Keratinocyte (primary cell): ENCODE data around the gene TP53I13. TPM values are rescaled to one million over a fixed set of nuclear protein-coding genes. Genes with fewer than 3 reads are reported as not detected.
A peak's percentile ranks its signal among the peaks of the same experiment; 100 is the strongest.

ENCODE experiments used
- DNase-seq: peaks from one replicate; pipeline ENCODE4 v3.0.0-alpha.2; 2011; ENCODE audit warnings: low read depth, missing footprints, low spot score
- FAIRE-seq: peaks from 2 replicates; lab custom pipeline; 2011; peaks lifted over from hg19 to GRCh38; lab: Jason Lieb, UNC
- H2AFZ ChIP-seq: 2 replicates; pipeline ENCODE4 v1.6.0; 2012; ENCODE audit warnings: low read length, control low read depth, inconsistent platforms; ENCODE audit not compliant: control insufficient read depth
- H3K27ac ChIP-seq: 2 replicates; pipeline ENCODE4 v1.5.1; 2011; ENCODE audit warnings: low read length; ENCODE audit not compliant: control insufficient read depth, insufficient read depth
- H3K27me3 ChIP-seq: 3 replicates; pipeline ENCODE4 v1.6.0; 2011; ENCODE audit warnings: low read length; ENCODE audit not compliant: control insufficient read depth, insufficient read depth; ENCODE audit errors: extremely low read depth
- H3K36me3 ChIP-seq, 2 experiments: 2 replicates in 1 of 2; 3 replicates in 1 of 2; pipeline ENCODE4 v1.5.1; 2011; ENCODE audit warnings: low read length in 2 of 2, mild to moderate bottlenecking in 1 of 2; ENCODE audit not compliant: control insufficient read depth in 2 of 2, insufficient read depth in 2 of 2; ENCODE audit errors: extremely low read depth in 1 of 2
- H3K4me1 ChIP-seq: 3 replicates; pipeline ENCODE4 v1.5.1; 2011; ENCODE audit warnings: low read length; ENCODE audit not compliant: control insufficient read depth, insufficient read depth; ENCODE audit errors: extremely low read depth
- H3K4me2 ChIP-seq: 3 replicates; pipeline ENCODE4 v1.6.0; 2011; ENCODE audit warnings: low read depth, low read length; ENCODE audit not compliant: control insufficient read depth, insufficient read depth; ENCODE audit errors: extremely low read depth
- H3K4me3 ChIP-seq, 3 experiments: fragments of 200-600 bp in 1 of 3; sonication (generic) in 1 of 3; 2 replicates in 2 of 3; 3 replicates in 1 of 3; pipeline ENCODE4 v1.5.1; 2011 to 2016; ENCODE audit warnings: low read length in 3 of 3, mild to moderate bottlenecking in 3 of 3, control low read depth in 2 of 3, inconsistent platforms in 1 of 3, low read depth in 1 of 3, mixed read lengths in 1 of 3, mixed run types in 1 of 3, moderate library complexity in 1 of 3; ENCODE audit not compliant: control insufficient read depth in 2 of 3, insufficient read depth in 2 of 3; ENCODE audit errors: extremely low read depth in 1 of 3
- H3K79me2 ChIP-seq: 2 replicates; pipeline ENCODE4 v1.6.0; 2012; ENCODE audit warnings: low read length; ENCODE audit not compliant: control insufficient read depth, insufficient read depth
- H3K9ac ChIP-seq: 3 replicates; pipeline ENCODE4 v1.6.0; 2011; ENCODE audit warnings: low read length; ENCODE audit not compliant: control insufficient read depth, insufficient read depth; ENCODE audit errors: extremely low read depth
- H3K9me1 ChIP-seq: 3 replicates; pipeline ENCODE4 v1.6.0; 2011; ENCODE audit warnings: low read length; ENCODE audit not compliant: control insufficient read depth, insufficient read depth; ENCODE audit errors: extremely low read depth
- H3K9me3 ChIP-seq: 2 replicates; pipeline ENCODE4 v1.5.1; 2012; ENCODE audit warnings: low read depth, low read length; ENCODE audit not compliant: control insufficient read depth
- H4K20me1 ChIP-seq: 3 replicates; pipeline ENCODE4 v1.6.0; 2011; ENCODE audit warnings: low read length; ENCODE audit not compliant: control insufficient read depth, insufficient read depth; ENCODE audit errors: extremely low read depth
- EZH2 ChIP-seq: IDR thresholded peaks from one replicate; pipeline ENCODE4 v1.6.1; 2012; ENCODE audit warnings: inconsistent platforms, mild to moderate bottlenecking, low read length, moderate library complexity
- dilution Hi-C: fragments of 300-500 bp; cut with MboI; formaldehyde crosslinking; loops from one replicate; pipeline ENCODE4 v1.7.0; 2020; ENCODE audit warnings: low sequenced_read_pairs; ENCODE audit not compliant: extremely low pct_ligation_motif_present
- polyA plus RNA-seq, 5 experiments: library from polyadenylated mRNA; depleted of rRNA in 3 of 5; stranded (reverse) in 3 of 5; stranded (forward) in 1 of 5; unstranded in 1 of 5; fragments of >200 nt; gene quantifications; 1 replicate in 1 of 5; 2 replicates in 3 of 5; 3 replicates in 1 of 5; pipeline versions ENCODE4 v1.2.1 to v1.2.3, GENCODE V29; 2011 to 2012; ENCODE audit warnings: missing spikeins in 2 of 5, low read depth in 1 of 5, low replicate concordance in 1 of 5
- TF ChIP-seq, protein P1 (sequence below), 3 experiments: IDR thresholded peaks in 1 of 3; conservative IDR thresholded peaks in 1 of 3; optimal IDR thresholded peaks in 1 of 3; 2 replicates in 2 of 3; 3 replicates in 1 of 3; pipeline versions ENCODE3 to v1.5.1; 2011; ENCODE audit warnings: low read length in 3 of 3, mild to moderate bottlenecking in 3 of 3, moderate library complexity in 2 of 3, control low read depth in 1 of 3, inconsistent platforms in 1 of 3; ENCODE audit not compliant: insufficient read depth in 2 of 3; ENCODE audit errors: extremely low read depth in 1 of 3

The TP53I13 gene
- polyA plus RNA-seq, 1 donor (not counting 4 experiments of a cell fraction or from before 2014, with no cell fraction given) = 11.9 TPM

DNA sequence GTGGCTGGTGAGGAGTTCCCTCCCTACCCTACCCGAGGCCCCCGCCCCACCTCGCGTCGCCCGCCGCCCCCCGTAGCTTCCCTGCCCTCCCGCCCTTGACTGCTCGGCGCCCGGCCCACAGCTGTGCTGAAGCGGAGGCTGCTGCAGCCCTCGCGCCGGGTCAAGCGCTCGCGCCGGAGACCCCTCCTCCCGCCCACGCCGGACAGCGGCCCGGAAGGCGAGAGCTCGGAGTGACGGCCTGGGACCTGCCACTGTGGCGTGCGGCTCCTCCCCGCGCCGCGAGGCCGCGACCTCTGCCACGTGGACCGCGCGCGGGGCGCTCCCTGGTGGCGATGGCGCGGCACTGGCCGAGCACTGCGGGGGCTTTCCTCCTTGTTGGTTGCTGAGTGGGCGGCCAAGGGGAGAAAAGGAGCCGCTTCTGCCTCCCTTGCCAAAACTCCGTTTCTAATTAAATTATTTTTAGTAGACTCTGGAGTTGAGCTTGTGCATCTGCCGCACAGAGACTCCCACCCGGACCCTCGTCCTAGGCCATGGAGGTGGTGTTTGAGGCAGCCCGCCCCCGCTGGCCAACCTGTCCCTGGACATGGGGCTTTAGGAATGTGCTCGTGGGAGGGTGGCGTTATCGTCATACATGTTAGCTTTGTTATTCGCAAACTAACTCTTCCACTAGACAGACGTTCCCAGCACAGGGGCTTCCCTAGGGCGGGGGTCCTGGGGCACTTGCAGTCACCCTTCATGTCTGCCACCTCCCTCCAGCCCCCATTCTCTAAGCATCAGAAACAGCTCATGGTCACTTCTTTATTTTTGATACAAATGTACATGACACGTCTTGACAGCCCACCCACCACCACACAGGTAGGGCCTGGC is 4.4 kb downstream of the TP53I13 start:
- FAIRE-seq (no peak), DNase-seq (no peak)
- Histone ChIP-seq H2AFZ (no peak overlapping the region), H3K9me1 (no peaks in the 10 kb centered on the region), H3K36me3 (peaks cover 13 to 37% of the 10 kb centered on the region in 2 experiments), H3K9me3 (no peaks in the 10 kb centered on the region), H3K79me2 (no peaks in the 10 kb centered on the region), H3K4me3 (no peak overlapping the region), H3K4me2 (no peak overlapping the region), H3K9ac (no peak overlapping the region), H4K20me1 (peaks cover 5% of the 10 kb centered on the region), H3K4me1 (peaks cover 10% of the 10 kb centered on the region), H3K27me3 (no peaks in the 10 kb centered on the region), H3K27ac (no peak overlapping the region)
- TF ChIP-seq, protein P1, sequence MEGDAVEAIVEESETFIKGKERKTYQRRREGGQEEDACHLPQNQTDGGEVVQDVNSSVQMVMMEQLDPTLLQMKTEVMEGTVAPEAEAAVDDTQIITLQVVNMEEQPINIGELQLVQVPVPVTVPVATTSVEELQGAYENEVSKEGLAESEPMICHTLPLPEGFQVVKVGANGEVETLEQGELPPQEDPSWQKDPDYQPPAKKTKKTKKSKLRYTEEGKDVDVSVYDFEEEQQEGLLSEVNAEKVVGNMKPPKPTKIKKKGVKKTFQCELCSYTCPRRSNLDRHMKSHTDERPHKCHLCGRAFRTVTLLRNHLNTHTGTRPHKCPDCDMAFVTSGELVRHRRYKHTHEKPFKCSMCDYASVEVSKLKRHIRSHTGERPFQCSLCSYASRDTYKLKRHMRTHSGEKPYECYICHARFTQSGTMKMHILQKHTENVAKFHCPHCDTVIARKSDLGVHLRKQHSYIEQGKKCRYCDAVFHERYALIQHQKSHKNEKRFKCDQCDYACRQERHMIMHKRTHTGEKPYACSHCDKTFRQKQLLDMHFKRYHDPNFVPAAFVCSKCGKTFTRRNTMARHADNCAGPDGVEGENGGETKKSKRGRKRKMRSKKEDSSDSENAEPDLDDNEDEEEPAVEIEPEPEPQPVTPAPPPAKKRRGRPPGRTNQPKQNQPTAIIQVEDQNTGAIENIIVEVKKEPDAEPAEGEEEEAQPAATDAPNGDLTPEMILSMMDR (optimal IDR thresholded peaks at IDR 0.05 in 1 of 3, IDR thresholded peaks at IDR 0.05 in 1 of 3, conservative IDR thresholded peaks at IDR 0.05 in 1 of 3; ENCODE audit: extremely low read depth in 1 of 3, insufficient read depth in 2 of 3, low read length in 3 of 3) = peak in 1 of 3 experiments; percentile 47
- TF ChIP-seq EZH2 = no peak
- dilution Hi-C loops = no loop called here

DNA sequence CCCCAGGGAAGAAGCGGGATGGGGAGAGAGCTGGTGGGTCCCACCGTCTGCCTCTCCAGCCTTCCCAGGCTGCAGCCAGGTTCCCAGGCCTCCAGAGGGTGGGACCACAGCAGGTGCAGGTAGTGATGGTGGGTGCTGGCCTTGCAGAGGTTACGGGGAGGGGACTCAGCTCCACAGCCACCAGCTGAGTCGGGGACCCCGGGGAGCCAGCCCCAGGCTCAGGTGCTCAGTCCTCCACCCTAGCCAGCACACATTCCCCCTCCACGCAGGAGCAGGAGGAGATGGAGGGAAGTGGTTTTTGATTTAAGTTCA is 5.0 kb downstream of the TP53I13 start:
- Histone ChIP-seq H3K4me2 (no peak overlapping the region), H3K4me1 (peaks cover 10% of the 10 kb centered on the region), H3K36me3 (peaks cover 18 to 42% of the 10 kb centered on the region in 2 experiments), H3K4me3 (no peak overlapping the region), H3K27ac (no peak overlapping the region), H3K27me3 (no peaks in the 10 kb centered on the region), H3K9me1 (no peaks in the 10 kb centered on the region), H4K20me1 (peaks cover 5% of the 10 kb centered on the region), H2AFZ (no peak overlapping the region), H3K79me2 (no peaks in the 10 kb centered on the region), H3K9ac (no peak overlapping the region), H3K9me3 (no peaks in the 10 kb centered on the region)
- DNase-seq (no peak), FAIRE-seq (no peak)
- dilution Hi-C loops = no loop called here
- TF ChIP-seq EZH2 = no peak
- TF ChIP-seq, protein P1 (optimal IDR thresholded peaks at IDR 0.05 in 1 of 3, IDR thresholded peaks at IDR 0.05 in 1 of 3, conservative IDR thresholded peaks at IDR 0.05 in 1 of 3; ENCODE audit: extremely low read depth in 1 of 3, insufficient read depth in 2 of 3, low read length in 3 of 3) = no peak
